HCT116 (cell line): Measurements from ENCODE around the gene EHD4. TPM values are rescaled to one million over a fixed set of nuclear protein-coding genes. Genes with fewer than 3 reads are reported as not detected.

Experiments used
- ATAC-seq: fragments of 200-7000 bp; cut with Tn5 transposase; 2 replicates; pipeline ENCODE4 v1.9.1; 2020; ENCODE audit warnings: mild to moderate bottlenecking, moderate library complexity
- BruUV-seq: library from RNA; stranded (reverse); fragments of 400-500 nt; replicated peaks from 2 replicates; lab custom pipeline; 2021; lab: Mats Ljungman, UMichigan
- CTCF ChIA-PET: fragments of 300-600 bp; sonication (Branson Sonifier 250); formaldehyde crosslinking; loops from one replicate; lab custom pipeline; 2021; ENCODE audit warnings: antibody characterized with exemption; lab: Charles Lee
- POLR2A ChIA-PET: fragments of 300-600, 350-600 bp; sonication (Branson Sonifier 250); formaldehyde crosslinking; loops from one replicate; lab custom pipeline; 2021; ENCODE audit warnings: antibody characterized with exemption; lab: Charles Lee
- RAD21 ChIA-PET, 2 experiments: fragments of 300-600 bp; sonication (Branson Sonifier 250); formaldehyde crosslinking; loops; one replicate each; lab custom pipeline; 2023; ENCODE audit warnings: low total read pairs in 2 of 2; ENCODE audit not compliant: uncharacterized antibody in 2 of 2, unreplicated experiment in 2 of 2, low non-redundant PET in 1 of 2; lab: Charles Lee
- DNase-seq: peaks from one replicate; pipeline ENCODE4 v3.0.0-alpha.2; 2010; ENCODE audit warnings: low read depth, low spot score
- H2AFZ ChIP-seq: fragments of 200-600 bp; shearing (Covaris generic), sonication (generic); 2 replicates; pipeline ENCODE4 v1.6.1; 2017; ENCODE audit warnings: low read depth, mixed run types, mixed read lengths, antibody characterized with exemption, low read length; ENCODE audit not compliant: poor library complexity, severe bottlenecking
- H3K27ac ChIP-seq: 2 replicates; pipeline ENCODE4 v1.5.1; 2012; ENCODE audit warnings: low read depth, low read length
- H3K27me3 ChIP-seq: fragments of 200-600 bp; sonication (generic); 2 replicates; pipeline ENCODE4 v1.6.1; 2016; ENCODE audit warnings: mixed run types, low read length, mixed read lengths; ENCODE audit not compliant: insufficient read depth
- H3K36me3 ChIP-seq, 2 experiments: fragments of 200-500 bp in 1 of 2; fragments of 200-600 bp in 1 of 2; sonication (Bioruptor generic) in 1 of 2; sonication (generic) in 1 of 2; 2 replicates each; pipeline versions ENCODE4 v1.5.1 to v1.6.1; 2014 to 2016; ENCODE audit warnings: low read length in 2 of 2, inconsistent platforms in 1 of 2, mixed read lengths in 1 of 2, mixed run types in 1 of 2; ENCODE audit not compliant: insufficient read depth in 2 of 2, control insufficient read depth in 1 of 2
- H3K4me1 ChIP-seq, 2 experiments: fragments of 200-600 bp in 1 of 2; sonication (generic) in 1 of 2; 2 replicates each; pipeline versions ENCODE4 v1.5.1 to v1.6.1; 2012 to 2017; ENCODE audit warnings: low read length in 2 of 2, inconsistent platforms in 1 of 2, mild to moderate bottlenecking in 1 of 2, mixed read lengths in 1 of 2, mixed run types in 1 of 2, moderate library complexity in 1 of 2; ENCODE audit not compliant: insufficient read depth in 2 of 2, control insufficient read depth in 1 of 2
- H3K4me2 ChIP-seq: fragments of 200-600 bp; sonication (generic); 2 replicates; pipeline ENCODE4 v1.6.1; 2017; ENCODE audit warnings: mixed run types, low read length, mixed read lengths
- H3K4me3 ChIP-seq, 2 experiments: fragments of 200-600 bp in 1 of 2; sonication (generic) in 1 of 2; replicated peaks in 1 of 2; 2 replicates each; pipeline ENCODE4 v1.5.1; 2011 to 2016; ENCODE audit warnings: low read length in 2 of 2, control low read depth in 1 of 2, low read depth in 1 of 2, mild to moderate bottlenecking in 1 of 2, mixed read lengths in 1 of 2, mixed run types in 1 of 2
- H3K79me2 ChIP-seq: fragments of 200-600 bp; sonication (generic); 2 replicates; pipeline ENCODE4 v1.6.1; 2017; ENCODE audit warnings: mild to moderate bottlenecking, mixed run types, low read length, moderate library complexity, mixed read lengths; ENCODE audit not compliant: insufficient read depth
- H3K9ac ChIP-seq: fragments of 200-600 bp; sonication (generic); 2 replicates; pipeline ENCODE4 v1.6.1; 2016; ENCODE audit warnings: low read length, mixed read lengths
- H3K9me2 ChIP-seq: fragments of 200-600 bp; sonication (generic), shearing (Covaris generic); 2 replicates; pipeline ENCODE4 v1.6.1; 2017; ENCODE audit warnings: mixed run types, mild to moderate bottlenecking, moderate library complexity; ENCODE audit not compliant: insufficient read depth
- H3K9me3 ChIP-seq, 2 experiments: fragments of 200-500 bp in 1 of 2; fragments of 200-600 bp in 1 of 2; sonication (Bioruptor generic) in 1 of 2; sonication (generic) in 1 of 2; 2 replicates each; pipeline ENCODE4 v1.6.1; 2014 to 2017; ENCODE audit warnings: low read length in 2 of 2, mixed read lengths in 2 of 2, inconsistent platforms in 1 of 2, low read depth in 1 of 2, mild to moderate bottlenecking in 1 of 2, mixed run types in 1 of 2, moderate library complexity in 1 of 2; ENCODE audit not compliant: control insufficient read depth in 1 of 2, insufficient read depth in 1 of 2
- H4K20me1 ChIP-seq: fragments of 200-600 bp; sonication (generic), shearing (Covaris generic); 2 replicates; pipeline ENCODE4 v1.6.1; 2017; ENCODE audit warnings: mixed run types, mild to moderate bottlenecking, moderate library complexity; ENCODE audit not compliant: insufficient read depth
- CBX3 ChIP-seq: IDR thresholded peaks from 2 replicates; pipeline ENCODE4 v1.6.1; 2012; ENCODE audit warnings: low read depth
- CEBPB ChIP-seq: IDR thresholded peaks from 2 replicates; pipeline ENCODE4 v1.6.1; 2012; ENCODE audit warnings: low read depth
- EZH2 ChIP-seq: fragments of 200-600 bp; sonication (generic); IDR thresholded peaks from 2 replicates; pipeline ENCODE4 v1.6.1; 2017; ENCODE audit warnings: antibody characterized with exemption, mixed run types
- EZH2phosphoT487 ChIP-seq: fragments of 200-600 bp; IDR thresholded peaks from 2 replicates; pipeline ENCODE4 v1.6.1; 2018; ENCODE audit warnings: antibody characterized with exemption, borderline replicate concordance
- FOSL1 ChIP-seq: IDR thresholded peaks from 2 replicates; pipeline ENCODE4 v1.6.1; 2012; ENCODE audit warnings: low read depth
- JUND ChIP-seq: IDR thresholded peaks from 2 replicates; pipeline ENCODE4 v1.6.1; 2012
- RAD21 ChIP-seq: IDR thresholded peaks from 2 replicates; pipeline ENCODE4 v1.6.1; 2012; ENCODE audit warnings: low read depth, mild to moderate bottlenecking
- SIN3A ChIP-seq: IDR thresholded peaks from 2 replicates; pipeline ENCODE4 v1.6.1; 2012; ENCODE audit warnings: low read depth
- SRF ChIP-seq: IDR thresholded peaks from 2 replicates; pipeline ENCODE4 v1.6.1; 2012; ENCODE audit warnings: low read depth
- TCF7L2 ChIP-seq: IDR thresholded peaks from 2 replicates; pipeline ENCODE4 v1.7.0; 2011; ENCODE audit warnings: borderline replicate concordance, inconsistent platforms; ENCODE audit not compliant: insufficient read depth, insufficient read length; ENCODE audit errors: extremely low read depth
- YY1 ChIP-seq: IDR thresholded peaks from 2 replicates; pipeline ENCODE4 v1.6.1; 2011; ENCODE audit warnings: low read length, low read depth, moderate library complexity, mild to moderate bottlenecking; ENCODE audit not compliant: insufficient replicate concordance; ENCODE audit errors: extremely low read depth
- ZFX ChIP-seq: fragments of 450-650 bp; IDR thresholded peaks from 2 replicates; pipeline ENCODE4 v1.6.1; 2017
- intact Hi-C: fragments of 100-400 bp; cut with micrococcal nuclease; formaldehyde crosslinking; loops from 2 replicates; pipeline ENCODE4 v1.10.0; 2022
- total RNA-seq: library from RNA; stranded (reverse); gene quantifications from one replicate; pipeline ENCODE4 v1.2.1, GENCODE V29; 2021; ENCODE audit not compliant: unreplicated experiment
- TF ChIP-seq, protein P1 (sequence below), 3 experiments: fragments of 200-600 bp in 1 of 3; sonication (generic) in 1 of 3; IDR thresholded peaks in 2 of 3; conservative IDR thresholded peaks in 1 of 3; 2 replicates each; pipeline ENCODE4 v1.5.1; 2012 to 2017; ENCODE audit warnings: low read depth in 2 of 3, low read length in 2 of 3, antibody characterized with exemption in 1 of 3, borderline replicate concordance in 1 of 3, control low read depth in 1 of 3, mild to moderate bottlenecking in 1 of 3, mixed read lengths in 1 of 3, mixed run types in 1 of 3, moderate library complexity in 1 of 3; ENCODE audit not compliant: insufficient read depth in 1 of 3
- TF ChIP-seq, protein P2 (sequence below): IDR thresholded peaks from 2 replicates; pipeline ENCODE4 v1.6.1; 2012; ENCODE audit warnings: low read depth
- TF ChIP-seq, protein P3 (sequence below): IDR thresholded peaks from 2 replicates; pipeline ENCODE4 v1.6.1; 2011; ENCODE audit warnings: mild to moderate bottlenecking, low read length, moderate library complexity; ENCODE audit not compliant: insufficient replicate concordance; ENCODE audit errors: extremely low read depth
- TF ChIP-seq, protein P4 (sequence below): IDR thresholded peaks from 2 replicates; pipeline ENCODE4 v1.6.1; 2012

EHD4 gene
- total RNA-seq, 1 experiment from 2014 or later, result 28.0 TPM

DNA sequence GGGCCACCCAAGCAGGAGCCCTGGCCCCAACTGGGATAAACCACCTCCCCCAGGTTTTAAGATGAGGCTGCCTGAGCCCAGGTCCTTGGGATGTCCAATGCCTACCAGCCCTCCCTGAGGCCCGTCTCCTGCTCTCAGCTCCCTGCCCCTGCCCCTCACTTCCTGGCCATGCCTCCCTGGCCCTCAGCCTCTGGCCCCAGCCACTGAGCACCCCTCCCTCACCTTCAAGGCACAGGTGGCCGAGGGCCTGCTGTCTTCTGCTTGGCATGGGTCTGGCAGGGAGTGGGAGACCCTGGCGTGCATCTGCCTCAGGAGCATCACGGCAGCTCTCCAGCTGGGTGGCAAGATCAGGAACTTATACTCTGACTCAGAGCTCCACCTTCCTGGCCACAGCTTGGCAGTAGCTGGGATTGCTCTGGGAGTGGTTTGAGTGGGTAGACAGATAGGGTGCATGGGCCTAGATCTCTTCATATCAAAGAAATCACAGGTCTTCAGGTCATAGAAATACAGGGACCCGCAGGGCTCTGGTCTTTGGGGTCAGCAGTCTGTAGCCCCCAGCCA, 48.4 kb upstream of the EHD4 start, which contains the start of gene PLA2G4E:
Gene PLA2G4E, minus strand, starts transcription at position 330 of the 561 bp plus-strand sequence. Its CDS starts 12 bp downstream, at position 318.
- H3K79me2 ChIP-seq, result no peaks in the 10 kb centered on the region
- BruUV-seq, result no TSS peak
- DNase-seq, result no peak

More for the DNA sequence above, 48.4 kb upstream of the EHD4 start, which contains the start of gene PLA2G4E:
- ChIA-PET RAD21 (no interaction called here), POLR2A (no interaction called here), CTCF (no interaction called here)
- Histone ChIP-seq H3K4me2 (no peak within 1 kb of the TSS), H3K4me1 (no peaks in the 10 kb centered on the region; a peak in 1 of 4 replicates), H2AFZ (no peak within 1 kb of the TSS), H3K36me3 (no peaks in the 10 kb centered on the region), H3K27me3 (no peaks in the 10 kb centered on the region), H3K4me3 (no peak within 1 kb of the TSS), H3K9me3 (peaks cover 0 to 4% of the 10 kb centered on the region in 2 experiments; a peak in 2 of 4 replicates), H4K20me1 (no peaks in the 10 kb centered on the region), H3K9ac (no peak within 1 kb of the TSS), H3K9me2 (no peaks in the 10 kb centered on the region), H3K27ac (no peak within 1 kb of the TSS)
- no peak for ATAC-seq
- no peak for TF ChIP-seq JUND
- no peak for TF ChIP-seq YY1
- TF ChIP-seq, protein P1, sequence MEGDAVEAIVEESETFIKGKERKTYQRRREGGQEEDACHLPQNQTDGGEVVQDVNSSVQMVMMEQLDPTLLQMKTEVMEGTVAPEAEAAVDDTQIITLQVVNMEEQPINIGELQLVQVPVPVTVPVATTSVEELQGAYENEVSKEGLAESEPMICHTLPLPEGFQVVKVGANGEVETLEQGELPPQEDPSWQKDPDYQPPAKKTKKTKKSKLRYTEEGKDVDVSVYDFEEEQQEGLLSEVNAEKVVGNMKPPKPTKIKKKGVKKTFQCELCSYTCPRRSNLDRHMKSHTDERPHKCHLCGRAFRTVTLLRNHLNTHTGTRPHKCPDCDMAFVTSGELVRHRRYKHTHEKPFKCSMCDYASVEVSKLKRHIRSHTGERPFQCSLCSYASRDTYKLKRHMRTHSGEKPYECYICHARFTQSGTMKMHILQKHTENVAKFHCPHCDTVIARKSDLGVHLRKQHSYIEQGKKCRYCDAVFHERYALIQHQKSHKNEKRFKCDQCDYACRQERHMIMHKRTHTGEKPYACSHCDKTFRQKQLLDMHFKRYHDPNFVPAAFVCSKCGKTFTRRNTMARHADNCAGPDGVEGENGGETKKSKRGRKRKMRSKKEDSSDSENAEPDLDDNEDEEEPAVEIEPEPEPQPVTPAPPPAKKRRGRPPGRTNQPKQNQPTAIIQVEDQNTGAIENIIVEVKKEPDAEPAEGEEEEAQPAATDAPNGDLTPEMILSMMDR (IDR thresholded peaks at IDR 0.05 in 2 of 3, conservative IDR thresholded peaks at IDR 0.05 in 1 of 3; ENCODE audit: borderline replicate concordance in 1 of 3, insufficient read depth in 1 of 3, low read depth in 2 of 3, low read length in 2 of 3), result no peak
- no peak for TF ChIP-seq SRF
- TF ChIP-seq EZH2, result no peak
- no peak for TF ChIP-seq FOSL1
- no peak for TF ChIP-seq ZFX
- TF ChIP-seq, protein P2, sequence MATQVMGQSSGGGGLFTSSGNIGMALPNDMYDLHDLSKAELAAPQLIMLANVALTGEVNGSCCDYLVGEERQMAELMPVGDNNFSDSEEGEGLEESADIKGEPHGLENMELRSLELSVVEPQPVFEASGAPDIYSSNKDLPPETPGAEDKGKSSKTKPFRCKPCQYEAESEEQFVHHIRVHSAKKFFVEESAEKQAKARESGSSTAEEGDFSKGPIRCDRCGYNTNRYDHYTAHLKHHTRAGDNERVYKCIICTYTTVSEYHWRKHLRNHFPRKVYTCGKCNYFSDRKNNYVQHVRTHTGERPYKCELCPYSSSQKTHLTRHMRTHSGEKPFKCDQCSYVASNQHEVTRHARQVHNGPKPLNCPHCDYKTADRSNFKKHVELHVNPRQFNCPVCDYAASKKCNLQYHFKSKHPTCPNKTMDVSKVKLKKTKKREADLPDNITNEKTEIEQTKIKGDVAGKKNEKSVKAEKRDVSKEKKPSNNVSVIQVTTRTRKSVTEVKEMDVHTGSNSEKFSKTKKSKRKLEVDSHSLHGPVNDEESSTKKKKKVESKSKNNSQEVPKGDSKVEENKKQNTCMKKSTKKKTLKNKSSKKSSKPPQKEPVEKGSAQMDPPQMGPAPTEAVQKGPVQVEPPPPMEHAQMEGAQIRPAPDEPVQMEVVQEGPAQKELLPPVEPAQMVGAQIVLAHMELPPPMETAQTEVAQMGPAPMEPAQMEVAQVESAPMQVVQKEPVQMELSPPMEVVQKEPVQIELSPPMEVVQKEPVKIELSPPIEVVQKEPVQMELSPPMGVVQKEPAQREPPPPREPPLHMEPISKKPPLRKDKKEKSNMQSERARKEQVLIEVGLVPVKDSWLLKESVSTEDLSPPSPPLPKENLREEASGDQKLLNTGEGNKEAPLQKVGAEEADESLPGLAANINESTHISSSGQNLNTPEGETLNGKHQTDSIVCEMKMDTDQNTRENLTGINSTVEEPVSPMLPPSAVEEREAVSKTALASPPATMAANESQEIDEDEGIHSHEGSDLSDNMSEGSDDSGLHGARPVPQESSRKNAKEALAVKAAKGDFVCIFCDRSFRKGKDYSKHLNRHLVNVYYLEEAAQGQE, result no peak
- no peak for TF ChIP-seq SIN3A
- TF ChIP-seq CBX3, result no peak
- TF ChIP-seq, protein P3, sequence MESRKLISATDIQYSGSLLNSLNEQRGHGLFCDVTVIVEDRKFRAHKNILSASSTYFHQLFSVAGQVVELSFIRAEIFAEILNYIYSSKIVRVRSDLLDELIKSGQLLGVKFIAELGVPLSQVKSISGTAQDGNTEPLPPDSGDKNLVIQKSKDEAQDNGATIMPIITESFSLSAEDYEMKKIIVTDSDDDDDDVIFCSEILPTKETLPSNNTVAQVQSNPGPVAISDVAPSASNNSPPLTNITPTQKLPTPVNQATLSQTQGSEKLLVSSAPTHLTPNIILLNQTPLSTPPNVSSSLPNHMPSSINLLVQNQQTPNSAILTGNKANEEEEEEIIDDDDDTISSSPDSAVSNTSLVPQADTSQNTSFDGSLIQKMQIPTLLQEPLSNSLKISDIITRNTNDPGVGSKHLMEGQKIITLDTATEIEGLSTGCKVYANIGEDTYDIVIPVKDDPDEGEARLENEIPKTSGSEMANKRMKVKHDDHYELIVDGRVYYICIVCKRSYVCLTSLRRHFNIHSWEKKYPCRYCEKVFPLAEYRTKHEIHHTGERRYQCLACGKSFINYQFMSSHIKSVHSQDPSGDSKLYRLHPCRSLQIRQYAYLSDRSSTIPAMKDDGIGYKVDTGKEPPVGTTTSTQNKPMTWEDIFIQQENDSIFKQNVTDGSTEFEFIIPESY, result no peak
- no peak for TF ChIP-seq EZH2phosphoT487
- no peak for TF ChIP-seq RAD21
- TF ChIP-seq, protein P4, sequence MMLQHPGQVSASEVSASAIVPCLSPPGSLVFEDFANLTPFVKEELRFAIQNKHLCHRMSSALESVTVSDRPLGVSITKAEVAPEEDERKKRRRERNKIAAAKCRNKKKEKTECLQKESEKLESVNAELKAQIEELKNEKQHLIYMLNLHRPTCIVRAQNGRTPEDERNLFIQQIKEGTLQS, result no peak
- no peak for TF ChIP-seq TCF7L2
- TF ChIP-seq CEBPB, result no peak
- intact Hi-C loops, result no loop called here
